Cardiac septum (tissue), 1 donor: ENCODE measurements around the gene EXOSC10. TPM values are rescaled to one million over a fixed set of nuclear protein-coding genes. Genes with fewer than 3 reads are reported as not detected.
A peak's percentile ranks its signal among the peaks of the same experiment; 100 is the strongest.
"Not testable (repeated sequence)": the region's sequence is repeated elsewhere in the genome, so short reads cannot be mapped to it uniquely, and the experiment has no call there.

Experiments used
- DNase-seq: peaks from one replicate; pipeline ENCODE4 v3.0.0-alpha.2; 2020; ENCODE audit warnings: low spot score
- intact Hi-C: fragments of 100-400 bp; cut with DNase I; formaldehyde crosslinking; loops from one replicate; pipeline ENCODE4 v1.14.0; 2022
- total RNA-seq: library from RNA; stranded (reverse); fragmentation: NEBNext Ultra II Directional; extraction: Animal tissue kit (Norgen Biotek cat#: 25700); gene quantifications from one replicate; pipeline ENCODE4 v1.2.1, GENCODE V29; 2021
- donor health status: DM: no; HTN: no; CAD: no.

The EXOSC10 gene
- total RNA-seq, 1 donor from 2014 or later, result 22.5 TPM

- intact Hi-C loops, result loop anchor here (10.0 kb wide), 1 partner anchor 674 kb away; no protein-coding TSS in a partner anchor
- not testable (repeated sequence) for DNase-seq
Measured at GRCh38 chr1:11051121-11051520, 48.5 kb downstream of the EXOSC10 start.

- DNase-seq, result no peak
- intact Hi-C loops, result no loop called here
Measured at GRCh38 chr1:11046625-11047365, 52.9 kb downstream of the EXOSC10 start, which contains the start of gene MASP2. MASP2 (minus strand) TSS chr1:11047239; CDS start chr1:11047207, 32 bp downstream.

DNA sequence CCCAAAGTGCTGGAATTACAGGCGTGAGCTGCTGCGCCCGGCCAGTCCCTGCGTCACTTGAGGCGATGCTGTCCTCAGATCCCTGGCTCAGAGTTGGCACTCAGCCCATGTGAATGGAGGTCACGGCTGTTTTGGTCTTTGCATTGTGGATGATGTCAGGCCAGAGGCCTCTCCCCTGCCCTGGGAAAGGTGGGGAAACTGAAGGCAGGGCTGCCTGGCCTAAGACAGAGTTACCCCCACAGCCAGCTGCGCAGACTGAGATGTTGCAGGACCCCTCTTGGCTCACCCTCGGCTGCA is 53.5 kb downstream of the EXOSC10 start:
- no peak for DNase-seq
- intact Hi-C loops, result no loop called here

DNA sequence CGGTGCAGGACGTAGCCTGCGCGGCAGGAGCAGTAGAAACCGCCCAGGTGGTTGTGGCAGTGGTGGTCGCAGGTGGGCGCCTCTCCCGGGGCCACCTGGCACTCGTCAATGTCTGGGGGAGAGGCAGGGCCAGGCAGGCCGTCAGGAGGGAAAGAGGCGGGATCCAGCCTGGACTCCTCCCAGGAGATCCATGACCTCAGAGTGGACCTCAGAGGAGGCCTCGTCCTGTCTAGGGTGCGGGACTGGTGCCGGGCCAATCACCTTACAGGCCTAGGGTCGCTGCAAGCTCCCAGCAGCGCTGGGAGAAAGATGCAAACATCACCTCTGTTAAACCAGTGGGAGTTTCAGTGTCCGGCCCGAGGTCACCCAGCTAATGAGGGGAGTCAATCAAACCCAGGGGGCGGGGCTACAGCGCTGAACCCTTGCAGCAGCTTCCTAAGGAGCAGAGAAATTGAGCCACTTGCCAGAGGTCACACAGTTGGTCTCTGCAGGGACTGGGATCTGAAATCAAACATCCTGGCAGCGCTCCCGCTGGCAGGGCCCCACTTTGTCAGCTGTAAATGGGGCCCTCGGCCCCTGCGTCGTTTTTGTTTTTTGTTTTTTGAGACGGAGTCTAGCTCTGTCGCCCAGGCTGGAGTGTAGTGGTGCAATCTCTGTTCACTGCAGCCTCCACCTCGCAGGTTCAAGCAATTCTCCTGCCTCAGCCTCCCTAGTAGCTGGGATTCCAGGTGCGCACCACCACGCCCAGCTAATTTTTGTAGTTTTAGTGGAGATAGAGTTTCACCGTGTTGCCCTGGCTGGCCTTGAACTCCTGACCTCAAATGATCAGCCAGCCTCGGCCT is 54.0 kb downstream of the EXOSC10 start:
- intact Hi-C loops, result no loop called here
- no peak for DNase-seq

DNA sequence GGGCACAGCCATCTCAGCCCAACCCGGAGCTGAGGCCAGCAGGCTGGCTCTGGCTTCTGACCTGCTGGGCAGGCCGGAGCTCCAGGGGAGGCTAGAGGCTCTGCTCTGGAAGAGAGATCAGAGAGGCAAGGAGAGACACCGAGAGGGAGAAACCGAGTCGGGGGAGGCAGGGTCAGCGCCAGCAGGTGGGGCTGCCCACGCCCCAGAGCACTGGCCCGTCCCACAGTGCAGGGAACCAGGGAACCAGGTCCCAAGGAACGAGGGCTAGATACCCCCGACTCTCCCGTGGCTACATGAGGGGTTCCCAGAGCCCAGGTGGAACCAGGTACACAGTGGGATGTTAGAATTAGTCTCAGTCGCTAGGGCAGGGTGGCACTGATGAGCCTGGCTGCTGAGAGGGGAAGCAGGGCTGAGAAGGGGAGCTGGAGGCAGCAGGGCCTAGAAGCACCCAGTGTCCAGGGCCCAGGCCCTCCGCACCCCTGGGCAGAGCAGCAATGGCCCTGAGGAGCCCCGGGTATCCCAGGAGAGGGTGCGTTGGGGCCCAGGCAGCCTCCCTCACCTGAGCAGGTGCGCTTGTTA is 54.7 kb downstream of the EXOSC10 start:
- no peak for DNase-seq
- intact Hi-C loops, result no loop called here

GRCh38 chr1:11044086-11044848 is 55.4 kb downstream of the EXOSC10 start:
- no peak for DNase-seq
- intact Hi-C loops, result no loop called here

- DNase-seq, result no peak
- intact Hi-C loops, result no loop called here
Measured at GRCh38 chr1:11042995-11043874, 56.4 kb downstream of the EXOSC10 start.

DNA sequence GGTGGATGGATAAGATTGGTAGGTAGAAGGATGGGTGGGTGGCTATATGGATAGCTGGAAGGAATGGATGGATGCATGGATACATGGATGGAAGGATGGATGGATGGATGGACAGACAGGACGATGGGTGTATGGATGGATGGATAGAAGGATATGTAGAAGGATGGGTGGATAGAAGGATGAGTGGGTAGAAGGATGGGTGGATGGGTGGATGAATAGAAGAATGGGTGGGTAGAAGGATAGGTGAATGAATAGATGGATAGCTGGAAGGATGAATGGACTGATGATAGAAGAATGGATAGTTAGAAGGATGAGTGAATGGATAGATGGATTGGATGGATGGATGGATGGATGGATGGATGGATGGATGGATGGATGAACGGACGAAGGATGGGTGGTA is 57.6 kb downstream of the EXOSC10 start:
- DNase-seq, result no peak
- intact Hi-C loops, result no loop called here

- intact Hi-C loops, result no loop called here
- no peak for DNase-seq
Measured at GRCh38 chr1:11041048-11041447, 58.6 kb downstream of the EXOSC10 start.

- intact Hi-C loops, DNase-seq: not testable (repeated sequence)
Measured at GRCh38 chr1:11040105-11040429, 59.6 kb downstream of the EXOSC10 start.

DNA sequence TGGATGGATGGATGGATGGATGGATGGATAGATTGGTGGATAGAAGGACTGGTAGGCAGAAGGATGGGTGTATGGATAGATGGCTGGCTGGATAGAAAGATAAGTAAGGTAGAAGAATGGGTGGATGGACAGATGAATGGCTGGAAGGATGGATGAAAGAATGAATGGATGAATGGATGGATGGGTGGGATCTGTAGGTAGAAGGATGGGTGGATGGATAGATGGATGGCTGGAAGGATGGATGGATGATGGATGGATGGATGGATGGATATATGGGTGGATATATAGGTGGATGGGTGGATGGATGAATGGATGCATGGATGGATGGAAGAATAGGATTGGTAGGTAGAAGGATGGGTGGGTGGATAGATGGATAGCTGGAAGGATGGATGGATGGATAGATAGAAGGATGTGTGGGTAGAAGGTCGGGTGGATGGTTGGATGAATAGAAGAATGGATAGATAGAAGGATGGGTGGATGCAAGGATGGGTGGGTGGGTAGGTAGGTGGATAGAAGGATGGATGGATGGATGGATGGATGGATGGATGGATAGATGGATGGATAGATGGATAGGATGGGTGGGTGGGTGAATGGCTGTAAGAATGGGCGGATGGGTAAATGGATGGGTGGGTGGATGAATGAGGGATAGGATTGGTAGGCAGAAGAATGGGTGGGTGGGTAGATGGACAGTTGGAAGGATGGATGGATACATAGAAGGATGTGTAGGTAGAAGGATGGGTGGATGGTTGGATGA is 60.1 kb downstream of the EXOSC10 start:
- DNase-seq, result no peak
- intact Hi-C loops, result loop anchor here (10.0 kb wide), 1 partner anchor 205 kb away; no protein-coding TSS in a partner anchor

- peak; percentile 93 for DNase-seq
- intact Hi-C loops, result loop anchor here (1.0 to 10.0 kb wide), 2 partner anchors 207 to 608 kb away; no protein-coding TSS in a partner anchor
Measured at GRCh38 chr1:11037740-11038182, 61.9 kb downstream of the EXOSC10 start.

DNA sequence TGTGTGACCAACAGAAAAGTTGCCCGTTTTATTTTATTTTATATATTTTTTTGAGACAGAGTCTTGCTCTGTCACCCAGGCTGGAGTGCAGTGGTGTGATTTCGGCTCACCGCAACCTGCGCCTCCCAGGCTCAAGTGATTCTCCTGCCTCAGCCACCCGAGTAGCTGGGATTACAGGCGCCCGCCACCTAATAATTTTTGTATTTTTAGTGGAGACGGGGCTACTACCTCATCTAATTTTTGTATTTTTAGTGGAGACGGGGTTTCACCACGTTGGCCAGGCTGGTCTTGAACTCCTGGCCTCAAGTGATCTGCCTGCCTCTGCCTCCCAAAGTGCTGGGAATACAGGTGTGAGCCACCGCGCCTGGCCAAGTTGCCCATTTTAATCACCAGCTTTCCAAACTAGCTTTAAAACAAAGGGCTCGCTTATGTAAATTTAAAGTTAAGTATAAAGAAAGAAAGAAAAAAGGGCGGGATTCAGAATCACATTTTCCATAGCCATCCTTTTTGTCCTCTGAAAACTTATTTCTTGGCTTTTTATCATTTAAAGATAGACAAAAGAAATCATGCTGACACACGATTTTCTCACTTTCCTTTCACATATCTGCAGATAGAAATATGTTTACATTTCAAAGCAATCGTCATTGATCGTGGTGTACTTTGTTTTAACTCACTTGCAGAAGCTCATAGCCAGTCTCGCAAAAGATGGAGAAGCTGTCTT is 62.5 kb downstream of the EXOSC10 start:
- intact Hi-C loops, result loop anchor here (1.0 to 10.0 kb wide), 2 partner anchors 208 to 608 kb away; no protein-coding TSS in a partner anchor
- not testable (repeated sequence) for DNase-seq

GRCh38 chr1:11031624-11032262 is 67.9 kb downstream of the EXOSC10 start:
- DNase-seq, result no peak
- intact Hi-C loops, result loop anchor here (10.0 kb wide), 1 partner anchor 213 kb away; no protein-coding TSS in a partner anchor

GRCh38 chr1:11030865-11031264 is 68.8 kb downstream of the EXOSC10 start:
- no peak for DNase-seq
- intact Hi-C loops, result loop anchor here (10.0 kb wide), 1 partner anchor 214 kb away; no protein-coding TSS in a partner anchor

DNA sequence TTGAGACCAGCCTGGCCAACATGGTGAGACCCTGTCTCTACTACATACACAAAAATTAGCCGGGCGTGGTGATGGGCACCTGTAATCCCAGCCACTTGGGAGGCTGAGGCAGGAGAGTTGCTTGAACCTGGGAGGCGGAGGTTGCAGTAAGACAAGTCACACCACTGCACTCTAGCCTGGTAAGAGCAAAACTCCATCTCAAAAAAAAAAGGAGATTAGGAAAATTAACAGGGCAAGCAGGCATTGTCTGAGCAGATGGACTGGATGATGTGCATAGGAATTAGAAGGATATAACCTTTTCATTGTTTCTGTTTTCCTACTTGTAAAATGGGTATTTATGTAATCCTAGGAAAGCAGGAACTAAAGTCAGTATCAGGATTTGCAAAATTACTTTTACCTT is 71.7 kb downstream of the EXOSC10 start:
- intact Hi-C loops, result no loop called here
- no peak for DNase-seq

DNA sequence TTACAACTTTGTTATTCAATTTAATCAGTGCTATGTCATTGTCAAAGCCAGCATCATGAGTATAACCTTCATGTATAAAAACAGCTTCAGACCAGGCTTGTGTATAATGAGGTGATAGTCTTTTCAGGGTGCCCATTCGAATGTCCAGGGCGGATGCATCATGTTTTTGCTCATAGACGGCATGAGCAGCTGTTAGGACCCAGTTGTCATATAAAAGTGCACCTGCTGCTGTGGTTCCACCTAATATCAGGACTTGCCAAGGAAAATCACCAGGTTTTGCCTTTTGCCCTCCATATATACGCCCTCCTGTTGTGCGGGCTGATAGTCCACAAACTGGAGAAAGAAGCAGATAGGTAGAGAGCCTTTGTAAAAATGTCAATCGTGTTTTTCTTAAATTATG is 72.4 kb downstream of the EXOSC10 start:
- intact Hi-C loops, result no loop called here
- no peak for DNase-seq
